ENCODE data around the gene PPP2R5C. TPM values are rescaled to one million over a fixed set of nuclear protein-coding genes. Genes with fewer than 3 reads are reported as not detected.
"Not testable (repeated sequence)": the region's sequence is repeated elsewhere in the genome, so short reads cannot be mapped to it uniquely, and the experiment has no call there.

The PPP2R5C gene
- total RNA-seq, 6 donors from 2014 or later = 105 to 208 (median 133) TPM

DNA sequence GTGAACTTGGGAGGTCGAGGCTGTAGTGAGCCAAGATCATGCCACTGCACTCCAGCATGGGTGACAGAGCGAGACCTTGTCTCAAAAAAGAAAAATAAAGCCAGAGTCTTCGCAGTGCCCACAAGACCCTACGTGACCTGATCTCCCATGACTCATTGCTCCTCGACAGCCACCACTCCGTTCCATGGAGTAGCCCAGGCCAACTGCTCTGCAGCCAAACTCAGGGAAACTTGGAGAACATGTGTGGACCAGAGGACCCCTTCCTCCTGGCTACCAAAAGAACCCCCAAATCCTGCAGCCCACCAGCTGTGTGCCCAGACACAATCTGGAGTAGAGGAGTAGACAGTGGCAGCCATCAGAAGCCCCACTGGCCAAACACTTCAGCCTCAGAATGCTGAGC is 32.1 kb upstream of the PPP2R5C start:
- Histone ChIP-seq H3K27ac (no peak overlapping the region), H3K9me3 (no peaks in the 10 kb centered on the region), H3K36me3 (no peaks in the 10 kb centered on the region), H3K4me3 (no peak overlapping the region), H3K4me1 (peaks cover 11 to 21% (median 14%) of the 10 kb centered on the region in 4 donors), H3K27me3 (no peaks in the 10 kb centered on the region)
- 90 to 98% methylated on average over 4 to 6 of the region's 6 CpGs for WGBS, 2 donors
- ATAC-seq (ENCODE audit: low FRiP score in 2 of 2) (no peak), DNase-seq (no peak)
- TF ChIP-seq POLR2AphosphoS5 (IDR thresholded peaks at IDR 0.05) (no peak), POLR2A (IDR thresholded peaks at IDR 0.05) (no peak), EP300 (IDR thresholded peaks at IDR 0.05) (no peak)
- TF ChIP-seq, protein P1, sequence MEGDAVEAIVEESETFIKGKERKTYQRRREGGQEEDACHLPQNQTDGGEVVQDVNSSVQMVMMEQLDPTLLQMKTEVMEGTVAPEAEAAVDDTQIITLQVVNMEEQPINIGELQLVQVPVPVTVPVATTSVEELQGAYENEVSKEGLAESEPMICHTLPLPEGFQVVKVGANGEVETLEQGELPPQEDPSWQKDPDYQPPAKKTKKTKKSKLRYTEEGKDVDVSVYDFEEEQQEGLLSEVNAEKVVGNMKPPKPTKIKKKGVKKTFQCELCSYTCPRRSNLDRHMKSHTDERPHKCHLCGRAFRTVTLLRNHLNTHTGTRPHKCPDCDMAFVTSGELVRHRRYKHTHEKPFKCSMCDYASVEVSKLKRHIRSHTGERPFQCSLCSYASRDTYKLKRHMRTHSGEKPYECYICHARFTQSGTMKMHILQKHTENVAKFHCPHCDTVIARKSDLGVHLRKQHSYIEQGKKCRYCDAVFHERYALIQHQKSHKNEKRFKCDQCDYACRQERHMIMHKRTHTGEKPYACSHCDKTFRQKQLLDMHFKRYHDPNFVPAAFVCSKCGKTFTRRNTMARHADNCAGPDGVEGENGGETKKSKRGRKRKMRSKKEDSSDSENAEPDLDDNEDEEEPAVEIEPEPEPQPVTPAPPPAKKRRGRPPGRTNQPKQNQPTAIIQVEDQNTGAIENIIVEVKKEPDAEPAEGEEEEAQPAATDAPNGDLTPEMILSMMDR (IDR thresholded peaks at IDR 0.05) = no peak

DNA sequence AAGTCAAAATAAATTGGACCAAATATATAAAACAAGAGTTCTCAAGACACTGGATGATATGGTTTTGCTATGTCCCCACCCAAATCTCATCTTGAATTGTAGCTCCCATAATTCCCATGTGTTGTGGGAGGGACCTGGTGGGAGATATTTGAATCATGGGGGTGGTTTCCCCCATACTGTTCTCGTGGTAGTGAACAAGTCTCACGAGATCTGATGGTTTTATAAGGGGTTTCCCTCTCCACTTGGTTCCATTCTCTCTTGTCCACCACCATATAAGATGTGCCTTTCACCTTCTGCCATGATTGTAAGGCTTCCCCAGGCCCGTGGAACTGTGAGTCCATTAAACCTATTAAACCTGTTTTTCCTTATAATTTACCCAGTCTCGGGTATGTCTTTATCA is 31.4 kb upstream of the PPP2R5C start:
- H3K9me3 ChIP-seq = not testable (repeated sequence)

DNA sequence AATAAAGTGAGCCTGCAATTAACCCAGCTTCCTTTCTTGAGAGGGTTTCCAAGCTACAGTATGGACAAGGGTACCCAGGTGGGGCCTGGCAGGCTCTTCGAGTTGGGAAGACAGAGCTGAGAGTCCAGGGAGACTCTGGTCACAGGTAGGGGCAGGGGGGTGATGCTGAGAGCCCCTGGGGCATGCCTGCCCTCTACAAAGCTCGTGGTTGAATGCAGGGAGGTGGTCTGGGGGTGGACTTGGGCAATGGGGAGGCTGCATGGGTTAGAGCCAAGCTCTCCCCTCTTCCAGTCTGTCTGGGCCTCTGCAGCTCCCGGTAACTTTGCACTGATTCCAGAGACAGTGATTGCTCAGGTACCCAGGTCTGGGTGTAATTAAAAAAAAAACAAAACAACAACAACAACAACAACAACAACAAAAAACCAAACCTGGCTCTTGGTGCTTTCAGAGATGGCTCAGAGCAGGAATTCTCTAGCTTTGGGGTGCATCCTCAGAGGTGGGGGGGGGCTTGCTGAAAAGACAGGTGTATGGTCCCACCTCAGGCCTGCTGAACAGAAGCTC is 30.8 kb upstream of the PPP2R5C start:
- TF ChIP-seq EP300 (IDR thresholded peaks at IDR 0.05) = no peak
- no peak for TF ChIP-seq POLR2A (IDR thresholded peaks at IDR 0.05)
- no peak for TF ChIP-seq POLR2AphosphoS5 (IDR thresholded peaks at IDR 0.05)
- TF ChIP-seq, protein P1 (IDR thresholded peaks at IDR 0.05) = no peak
- Histone ChIP-seq H3K36me3 (no peaks in the 10 kb centered on the region), H3K27me3 (no peaks in the 10 kb centered on the region), H3K9me3 (no peaks in the 10 kb centered on the region), H3K27ac (peak overlapping the region; percentile 81 to 86 (median 84)), H3K4me3 (peak overlapping the region in 1 of 4 donors; percentile 23), H3K4me1 (peaks cover 11 to 21% (median 14%) of the 10 kb centered on the region in 4 donors)
- peak in 1 of 2 donors; percentile 18 for DNase-seq
- no peak for ATAC-seq (ENCODE audit: low FRiP score in 2 of 2)
- 63 to 92% methylated on average over 3 of the region's 3 CpGs for WGBS, 2 donors

More for the DNA sequence above, 31.4 kb upstream of the PPP2R5C start:
- not testable (repeated sequence) for DNase-seq; H3K4me3 ChIP-seq; ATAC-seq (ENCODE audit: low FRiP score in 2 of 2); H3K27me3 ChIP-seq; H3K36me3 ChIP-seq
- 87 to 93% methylated on average over 4 of the region's 4 CpGs for WGBS, 2 donors
- Histone ChIP-seq H3K4me1 (peaks cover 11 to 21% (median 14%) of the 10 kb centered on the region in 4 donors), H3K27ac (peak overlapping the region in 2 of 4 donors; percentile 85 to 86)

DNA sequence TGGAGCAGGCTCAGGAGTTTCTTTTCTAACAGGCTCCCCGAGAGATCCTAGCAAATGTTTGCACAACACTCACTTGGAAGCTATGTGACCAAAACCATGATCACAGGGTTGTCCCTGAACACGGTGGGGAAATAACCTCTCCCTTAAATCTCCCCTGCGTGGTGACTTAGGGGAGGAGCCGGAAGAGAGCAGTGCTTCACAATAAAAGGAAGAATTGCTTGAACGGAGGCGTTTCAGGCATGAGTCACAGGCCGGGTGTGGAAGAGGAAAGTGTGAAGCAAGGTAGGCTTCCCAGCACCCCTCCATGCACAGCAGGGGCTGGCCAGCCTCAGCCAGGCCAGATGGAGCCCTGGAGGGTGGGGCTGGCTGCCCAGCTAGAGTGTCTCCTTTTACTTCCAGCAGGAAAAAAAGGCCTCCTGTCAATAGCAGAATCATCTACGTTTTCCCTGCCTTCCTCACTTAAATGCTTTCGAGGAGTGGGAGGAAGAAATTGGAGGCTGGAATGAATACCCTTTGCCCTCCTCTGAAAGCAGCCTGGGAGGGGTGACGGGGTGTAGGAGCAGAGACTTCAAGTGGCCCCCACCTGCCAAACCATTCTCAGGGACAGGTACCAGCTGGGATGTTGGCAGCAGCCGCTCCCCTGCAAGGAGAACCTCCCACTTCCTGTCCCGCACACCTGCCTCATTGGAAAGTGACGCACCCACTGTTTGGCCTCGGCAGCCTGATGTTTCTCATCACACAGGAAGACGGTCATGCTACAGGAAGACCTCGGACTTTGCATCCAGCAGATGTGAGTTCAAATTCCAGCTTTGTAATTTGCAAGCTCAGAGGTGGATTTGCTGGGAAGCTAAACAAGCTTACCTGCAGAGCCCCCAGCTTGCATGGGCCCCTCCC is 30.1 kb upstream of the PPP2R5C start:
- 13 to 18% methylated on average over 16 of the region's 16 CpGs for WGBS, 2 donors
- H3K4me3 ChIP-seq = peak overlapping the region in 3 of 4 donors; percentile 3 to 23 (median 12)
- H3K36me3 ChIP-seq = no peaks in the 10 kb centered on the region
- peak overlapping the region; percentile 81 to 86 (median 84) for H3K27ac ChIP-seq
- TF ChIP-seq EP300 (IDR thresholded peaks at IDR 0.05) (peak in 2 of 4 donors; percentile 39 to 85), POLR2A (IDR thresholded peaks at IDR 0.05) (peak in 2 of 4 donors; percentile 20 to 66), POLR2AphosphoS5 (IDR thresholded peaks at IDR 0.05) (peak; percentile 75 to 83)
- TF ChIP-seq, protein P1 (IDR thresholded peaks at IDR 0.05) = no peak
- H3K4me1 ChIP-seq = peaks cover 11 to 21% (median 14%) of the 10 kb centered on the region in 4 donors
- peak; percentile 75 to 95 for DNase-seq
- H3K9me3 ChIP-seq = no peaks in the 10 kb centered on the region
- ATAC-seq (ENCODE audit: low FRiP score in 2 of 2) = peak; percentile 92 to 93
- H3K27me3 ChIP-seq = no peaks in the 10 kb centered on the region

DNA sequence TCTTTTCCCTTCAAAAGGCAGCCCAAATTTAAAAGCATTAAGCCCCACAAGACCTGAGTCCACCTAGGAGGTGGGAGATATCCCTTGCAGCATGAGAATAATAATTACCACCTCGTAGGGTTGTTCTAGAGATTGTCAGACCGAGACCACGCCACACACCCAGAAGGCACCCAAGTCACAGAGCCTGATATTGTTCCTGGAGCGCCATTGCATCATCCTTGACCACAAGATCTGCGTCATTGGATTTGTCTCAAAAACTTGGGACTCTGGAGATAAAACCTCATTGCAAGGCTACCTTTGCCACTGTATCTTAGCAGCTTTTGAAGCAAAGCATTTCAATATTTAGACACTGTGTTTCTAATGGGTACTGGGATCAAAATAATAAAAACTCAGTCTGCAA is 29.4 kb upstream of the PPP2R5C start:
- TF ChIP-seq, protein P1 (IDR thresholded peaks at IDR 0.05) = no peak
- TF ChIP-seq EP300 (IDR thresholded peaks at IDR 0.05) = no peak
- TF ChIP-seq POLR2A (IDR thresholded peaks at IDR 0.05) = no peak
- peak in 1 of 2 donors; percentile 45 for TF ChIP-seq POLR2AphosphoS5 (IDR thresholded peaks at IDR 0.05)
- peak in 1 of 2 donors; percentile 36 for ATAC-seq (ENCODE audit: low FRiP score in 2 of 2)
- Histone ChIP-seq H3K4me1 (peaks cover 11 to 21% (median 14%) of the 10 kb centered on the region in 4 donors), H3K9me3 (no peaks in the 10 kb centered on the region), H3K27ac (peak overlapping the region; percentile 81 to 86 (median 84)), H3K36me3 (no peaks in the 10 kb centered on the region), H3K4me3 (peak overlapping the region in 1 of 4 donors; percentile 23), H3K27me3 (no peaks in the 10 kb centered on the region)
- peak in 1 of 2 donors; percentile 62 for DNase-seq
- 67 to 87% methylated on average over 5 of the region's 5 CpGs for WGBS, 2 donors

Data from upper lobe of left lung (tissue), 6 donors.